Gastrocnemius medialis (tissue), 4 donors: ENCODE data around the gene PCDHGB4. TPM values are rescaled to one million over a fixed set of nuclear protein-coding genes. Genes with fewer than 3 reads are reported as not detected.

Source experiments
- ATAC-seq, 2 donors: fragments of 150-250 bp; one replicate each; pipeline ENCODE4 v1.9.1; 2016
- DNase-seq, 2 donors: peaks; one replicate each; pipeline ENCODE4 v3.0.0-alpha.2; 2019
- H3K27ac ChIP-seq, 4 donors: fragments of 200-600 bp; sonication (generic); 1 replicate in 1 of 4; 2 replicates in 3 of 4; pipeline ENCODE4 v1.5.1; 2016 to 2018; ENCODE audit warnings: mild to moderate bottlenecking in 2 of 4, moderate library complexity in 1 of 4
- H3K27me3 ChIP-seq, 3 donors: fragments of 200-600 bp; sonication (generic) in 2 of 3; 1 replicate in 1 of 3; 2 replicates in 2 of 3; pipeline versions ENCODE4 v1.5.1 to v1.6.0; 2016 to 2019; ENCODE audit warnings: mild to moderate bottlenecking in 1 of 3, moderate library complexity in 1 of 3
- H3K36me3 ChIP-seq, 2 donors: fragments of 200-600 bp; sonication (generic) in 1 of 2; one replicate each; pipeline ENCODE4 v1.5.1; 2017 to 2018
- H3K4me1 ChIP-seq, 2 donors: fragments of 200-600 bp; sonication (generic) in 1 of 2; one replicate each; pipeline ENCODE4 v1.5.1; 2016 to 2017; ENCODE audit warnings: mild to moderate bottlenecking in 2 of 2
- H3K4me3 ChIP-seq, 4 donors: fragments of 200-600 bp; sonication (generic) in 3 of 4; 1 replicate in 1 of 4; 2 replicates in 3 of 4; pipeline ENCODE4 v1.5.1; 2016 to 2019; ENCODE audit warnings: mild to moderate bottlenecking in 2 of 4
- H3K9me3 ChIP-seq, 3 donors: fragments of 200-600 bp; sonication (generic) in 2 of 3; 1 replicate in 1 of 3; 2 replicates in 2 of 3; pipeline ENCODE4 v1.5.1; 2016 to 2019
- CTCF ChIP-seq, 5 experiments: fragments of 450-650 bp in 3 of 5; fragments of 200-600 bp in 2 of 5; sonication (generic) in 2 of 5; IDR thresholded peaks in 4 of 5; conservative IDR thresholded peaks in 1 of 5; 1 replicate in 4 of 5; 2 replicates in 1 of 5; pipeline ENCODE4 v1.5.1; 2016 to 2019; ENCODE audit warnings: antibody characterized with exemption in 5 of 5, mild to moderate bottlenecking in 3 of 5, moderate library complexity in 3 of 5
- POLR2A ChIP-seq, 2 donors: fragments of 450-650 bp; IDR thresholded peaks; one replicate each; pipeline ENCODE4 v1.6.1; 2017; ENCODE audit warnings: antibody characterized with exemption in 2 of 2, mild to moderate bottlenecking in 2 of 2, moderate library complexity in 2 of 2
- in situ Hi-C, 4 donors: fragments of 200-750 bp; cut with MboI; loops; one replicate each; pipeline versions ENCODE4 v1.15.0 to v1.8.0; 2017; ENCODE audit warnings: low sequenced_read_pairs in 4 of 4
- intact Hi-C: fragments of 100-400 bp; cut with DNase I; formaldehyde crosslinking; loops from one replicate; pipeline ENCODE4 v1.15.1; 2023; ENCODE audit warnings: low total_unique reads
- total RNA-seq, 4 donors: library from RNA; depleted of rRNA; stranded (reverse); fragments of >200 nt; gene quantifications; one replicate each; pipeline versions ENCODE4 v1.1.0 to v1.2.3, GENCODE V29; 2016

The PCDHGB4 gene
- total RNA-seq, 4 donors from 2014 or later = 0.88 to 2.1 (median 1.3) TPM

GRCh38 chr5:141434006-141434405 is 46.5 kb downstream of the PCDHGB4 start:
- intact Hi-C loops = no loop called here
- no peaks in the 10 kb centered on the region for H3K9me3 ChIP-seq

GRCh38 chr5:141437221-141437620 is 49.7 kb downstream of the PCDHGB4 start:
- H3K4me1 ChIP-seq = no peaks in the 10 kb centered on the region
- intact Hi-C loops (no loop called here), in situ Hi-C loops (no loop called here)
- no peaks in the 10 kb centered on the region for H3K36me3 ChIP-seq
- TF ChIP-seq CTCF (IDR thresholded peaks at IDR 0.05 in 4 of 5, conservative IDR thresholded peaks at IDR 0.05 in 1 of 5) (no peak), POLR2A (IDR thresholded peaks at IDR 0.05) (no peak)
- H3K27ac ChIP-seq = no peak overlapping the region
- no peak for ATAC-seq
- no peak overlapping the region for H3K4me3 ChIP-seq
- H3K27me3 ChIP-seq = no peaks in the 10 kb centered on the region
- no peaks in the 10 kb centered on the region for H3K9me3 ChIP-seq
- no peak for DNase-seq

More at GRCh38 chr5:141434006-141434405, 46.5 kb downstream of the PCDHGB4 start:
- TF ChIP-seq CTCF (IDR thresholded peaks at IDR 0.05 in 4 of 5, conservative IDR thresholded peaks at IDR 0.05 in 1 of 5) (no peak), POLR2A (IDR thresholded peaks at IDR 0.05) (no peak)
- Histone ChIP-seq H3K27me3 (no peaks in the 10 kb centered on the region), H3K36me3 (no peaks in the 10 kb centered on the region), H3K4me3 (no peak overlapping the region), H3K4me1 (peaks cover 0 to 10% of the 10 kb centered on the region in 2 donors), H3K27ac (no peak overlapping the region)
- no peak for DNase-seq
- in situ Hi-C loops = no loop called here
- no peak for ATAC-seq

- in situ Hi-C loops = no loop called here
- ATAC-seq = no peak
- H3K4me1 ChIP-seq = no peaks in the 10 kb centered on the region
- H3K27me3 ChIP-seq = no peaks in the 10 kb centered on the region
- DNase-seq = no peak
- no peak overlapping the region for H3K4me3 ChIP-seq
- H3K9me3 ChIP-seq = no peaks in the 10 kb centered on the region
- no peaks in the 10 kb centered on the region for H3K36me3 ChIP-seq
- intact Hi-C loops = no loop called here
- TF ChIP-seq POLR2A (IDR thresholded peaks at IDR 0.05) = no peak
- no peak for TF ChIP-seq CTCF (IDR thresholded peaks at IDR 0.05 in 4 of 5, conservative IDR thresholded peaks at IDR 0.05 in 1 of 5)
- no peak overlapping the region for H3K27ac ChIP-seq
Measured at GRCh38 chr5:141439411-141440141, 52.1 kb downstream of the PCDHGB4 start.

Other genes starting within 250 kb of the PCDHGB4 start
- gene PCDHB6, start 237.6 kb upstream of the PCDHGB4 start, total RNA-seq = under 1 TPM in 3 of 4 donors, not detected in 1; 0.09 to 0.46 (median 0.19) TPM
- under 1 TPM; 0.07 to 0.75 (median 0.20) TPM for gene PCDHB7, start 215.1 kb upstream of the PCDHGB4 start, total RNA-seq
- gene PCDHB8, start 209.9 kb upstream of the PCDHGB4 start, total RNA-seq = under 1 TPM in 2 of 4 donors, not detected in 2; 0.16 to 0.20 TPM
- 1 to 10 TPM in 3 of 4 donors, under 1 TPM in 1; 0.87 to 2.5 (median 1.7) TPM for gene PCDHB16, start 205.3 kb upstream of the PCDHGB4 start, total RNA-seq
- gene PCDHB9, start 200.5 kb upstream of the PCDHGB4 start, total RNA-seq = 1 to 10 TPM in 1 of 4 donors, under 1 TPM in 3; 0.15 to 3.0 (median 0.71) TPM
- gene PCDHB10, start 195.3 kb upstream of the PCDHGB4 start, total RNA-seq = under 1 TPM; 0.23 to 0.61 (median 0.54) TPM
- 1 to 10 TPM in 1 of 4 donors, under 1 TPM in 3; 0.05 to 1.1 (median 0.53) TPM for gene PCDHB11, start 188.1 kb upstream of the PCDHGB4 start, total RNA-seq
- 1 to 10 TPM in 1 of 4 donors, under 1 TPM in 3; 0.41 to 1.1 (median 0.59) TPM for gene PCDHB12, start 179.0 kb upstream of the PCDHGB4 start, total RNA-seq
- gene PCDHB13, start 173.8 kb upstream of the PCDHGB4 start, total RNA-seq = 1 to 10 TPM in 1 of 4 donors, under 1 TPM in 3; 0.40 to 2.1 (median 0.69) TPM
- gene PCDHB14, start 164.4 kb upstream of the PCDHGB4 start, total RNA-seq = 1 to 10 TPM in 1 of 4 donors, under 1 TPM in 3; 0.62 to 1.9 (median 0.76) TPM
- 1 to 10 TPM in 1 of 4 donors, under 1 TPM in 3; 0.33 to 1.2 (median 0.52) TPM for gene PCDHB15, start 142.3 kb upstream of the PCDHGB4 start, total RNA-seq
- under 1 TPM in 1 of 4 donors, not detected in 3; 0.49 TPM for gene SLC25A2, start 83.6 kb upstream of the PCDHGB4 start, total RNA-seq
- 10 to 100 TPM; 60.9 to 91.2 (median 79.8) TPM for gene TAF7, start 66.9 kb upstream of the PCDHGB4 start, total RNA-seq
- gene PCDHGA1, start 57.2 kb upstream of the PCDHGB4 start, total RNA-seq = under 1 TPM; 0.65 to 0.97 (median 0.71) TPM
- 1 to 10 TPM in 2 of 4 donors, under 1 TPM in 2; 0.66 to 1.5 (median 1.2) TPM for gene PCDHGA2, start 48.9 kb upstream of the PCDHGB4 start, total RNA-seq
- gene PCDHGA3, start 43.9 kb upstream of the PCDHGB4 start, total RNA-seq = 1 to 10 TPM; 1.5 to 2.8 (median 2.0) TPM
- 1 to 10 TPM in 1 of 4 donors, under 1 TPM in 3; 0.20 to 1.1 (median 0.74) TPM for gene PCDHGB1, start 37.6 kb upstream of the PCDHGB4 start, total RNA-seq
- 1 to 10 TPM; 1.3 to 5.4 (median 1.5) TPM for gene PCDHGA4, start 32.7 kb upstream of the PCDHGB4 start, total RNA-seq
- gene PCDHGB2, start 27.7 kb upstream of the PCDHGB4 start, total RNA-seq = 1 to 10 TPM in 3 of 4 donors, under 1 TPM in 1; 0.55 to 3.4 (median 1.9) TPM
- gene PCDHGA5, start 23.5 kb upstream of the PCDHGB4 start, total RNA-seq = 1 to 10 TPM in 2 of 4 donors, under 1 TPM in 2; 0.07 to 1.8 (median 0.93) TPM
- 1 to 10 TPM in 3 of 4 donors, under 1 TPM in 1; 0.29 to 2.0 (median 1.2) TPM for gene PCDHGB3, start 17.5 kb upstream of the PCDHGB4 start, total RNA-seq
- 1 to 10 TPM in 3 of 4 donors, under 1 TPM in 1; 0.83 to 1.6 (median 1.6) TPM for gene PCDHGA6, start 13.8 kb upstream of the PCDHGB4 start, total RNA-seq
- gene PCDHGA7, start 5.0 kb upstream of the PCDHGB4 start, total RNA-seq = 1 to 10 TPM; 1.3 to 2.4 (median 1.9) TPM
- 1 to 10 TPM in 2 of 4 donors, under 1 TPM in 2; 0.82 to 1.8 (median 1.2) TPM for gene PCDHGA8, start 4.9 kb downstream of the PCDHGB4 start, total RNA-seq
- gene PCDHGB5, start 10.2 kb downstream of the PCDHGB4 start, total RNA-seq = 1 to 10 TPM; 3.0 to 6.3 (median 4.4) TPM
- gene PCDHGA9, start 15.1 kb downstream of the PCDHGB4 start, total RNA-seq = 1 to 10 TPM in 3 of 4 donors, under 1 TPM in 1; 0.95 to 4.0 (median 1.5) TPM
- 1 to 10 TPM; 1.4 to 4.6 (median 2.9) TPM for gene PCDHGB6, start 20.3 kb downstream of the PCDHGB4 start, total RNA-seq
- 1 to 10 TPM in 3 of 4 donors, under 1 TPM in 1; 0.80 to 2.4 (median 1.2) TPM for gene PCDHGA10, start 25.3 kb downstream of the PCDHGB4 start, total RNA-seq
- 1 to 10 TPM; 3.0 to 5.7 (median 3.3) TPM for gene PCDHGB7, start 30.0 kb downstream of the PCDHGB4 start, total RNA-seq
- gene PCDHGA11, start 33.4 kb downstream of the PCDHGB4 start, total RNA-seq = 1 to 10 TPM; 1.2 to 3.3 (median 1.3) TPM
- 1 to 10 TPM; 1.1 to 5.4 (median 1.7) TPM for gene PCDHGA12, start 42.8 kb downstream of the PCDHGB4 start, total RNA-seq
- gene PCDHGC3, start 88.3 kb downstream of the PCDHGB4 start, total RNA-seq = 10 to 100 TPM; 11.8 to 14.5 (median 13.8) TPM
- 10 to 100 TPM in 1 of 4 donors, 1 to 10 TPM in 1, under 1 TPM in 1, not detected in 1; 0.31 to 20.4 (median 1.7) TPM for gene PCDHGC4, start 97.3 kb downstream of the PCDHGB4 start, total RNA-seq
- 1 to 10 TPM in 1 of 4 donors, under 1 TPM in 2, not detected in 1; 0.16 to 1.5 (median 0.36) TPM for gene PCDHGC5, start 101.4 kb downstream of the PCDHGB4 start, total RNA-seq
- gene DIAPH1, start 231.3 kb downstream of the PCDHGB4 start, total RNA-seq = 100 to 1,000 TPM in 3 of 4 donors, 10 to 100 TPM in 1; 98.3 to 324 (median 214) TPM
- gene HDAC3, start 249.2 kb downstream of the PCDHGB4 start, total RNA-seq = 10 to 100 TPM; 29.8 to 40.7 (median 35.7) TPM
- 1 to 10 TPM in 1 of 4 donors, under 1 TPM in 1, not detected in 2; 0.16 to 1.1 TPM for gene RELL2, start 249.3 kb downstream of the PCDHGB4 start, total RNA-seq